Right ventricle myocardium superior (tissue), 1 donor: ENCODE data around the gene WDFY4. TPM values are rescaled to one million over a fixed set of nuclear protein-coding genes. Genes with fewer than 3 reads are reported as not detected.

Experiments used
- ATAC-seq: fragments of 200-7000 bp; cut with Tn5 transposase; one replicate; pipeline ENCODE4 v1.9.1; 2020; ENCODE audit warnings: mild to moderate bottlenecking; ENCODE audit not compliant: poor library complexity
- DNase-seq: peaks from one replicate; pipeline ENCODE4 v3.0.0-alpha.2; 2020
- intact Hi-C: fragments of 100-400 bp; cut with DNase I; formaldehyde crosslinking; loops from one replicate; pipeline ENCODE4 v1.11.2; 2022
- total RNA-seq: library from RNA; stranded (reverse); fragmentation: NEBNext Ultra II Directional; extraction: Animal tissue kit (Norgen Biotek cat#: 25700); gene quantifications from one replicate; pipeline ENCODE4 v1.2.1, GENCODE V29; 2021
- donor health status: DM: no; HTN: yes; CAD: no; lungs with severe emphysema.

The WDFY4 gene
- total RNA-seq, 1 donor from 2014 or later = 1.1 TPM

DNA sequence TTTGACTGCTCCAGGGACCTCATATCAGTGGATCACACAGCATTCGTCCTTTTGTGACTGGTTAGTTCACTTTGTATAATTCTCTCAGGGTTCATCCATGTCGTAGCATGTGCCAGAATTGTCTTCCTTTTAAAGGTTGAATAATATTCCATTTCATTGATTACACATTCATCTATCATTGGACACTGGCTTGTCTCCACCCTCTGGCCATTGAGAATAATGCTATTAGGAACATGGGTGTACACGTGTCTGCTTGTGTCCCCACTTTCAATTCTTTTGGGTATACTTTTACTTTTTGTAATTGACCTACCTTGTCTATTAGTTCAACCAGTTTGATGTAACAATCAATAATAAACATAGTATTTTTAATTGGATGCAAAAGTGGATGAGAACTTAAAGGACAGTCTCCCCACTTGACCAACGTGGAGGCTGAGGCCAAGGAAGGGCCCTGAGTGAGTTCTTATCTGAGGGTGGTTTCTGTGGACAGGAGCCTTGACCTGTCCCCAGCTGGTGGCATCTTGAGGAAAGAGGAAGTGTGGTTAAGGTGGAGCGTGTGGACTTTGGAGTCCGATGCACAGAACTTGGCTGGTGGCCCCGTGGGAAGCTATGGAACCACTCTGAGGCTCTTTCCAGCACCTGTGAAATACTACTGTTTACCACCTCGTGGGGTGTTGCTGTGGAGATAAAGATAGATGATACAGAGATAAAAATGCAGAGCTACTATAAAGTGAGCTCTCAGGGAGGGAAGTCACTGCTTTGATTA lies 16.6 kb downstream of the WDFY4 start:
- intact Hi-C loops = no loop called here
- DNase-seq = no peak
- no peak for ATAC-seq

DNA sequence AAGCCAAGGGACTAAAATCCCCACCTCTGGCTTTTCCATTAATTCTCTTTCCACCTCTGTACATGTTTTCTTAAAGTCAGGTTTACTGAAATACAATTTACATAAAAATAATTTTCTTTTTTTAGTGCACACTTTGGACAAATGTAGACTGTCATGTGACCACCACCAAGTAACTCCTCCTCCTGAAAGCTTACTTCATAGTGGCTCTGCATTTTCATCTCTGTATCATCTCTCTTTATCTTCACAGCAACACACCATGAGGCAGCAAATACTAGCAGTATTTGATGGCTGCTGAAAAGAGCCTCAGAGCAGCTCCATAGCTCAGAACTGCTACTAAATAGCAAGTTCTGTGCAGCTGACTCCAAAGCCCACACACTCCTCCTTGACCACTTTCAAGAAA lies 17.3 kb downstream of the WDFY4 start:
- intact Hi-C loops = no loop called here
- ATAC-seq = no peak
- DNase-seq = no peak

DNA sequence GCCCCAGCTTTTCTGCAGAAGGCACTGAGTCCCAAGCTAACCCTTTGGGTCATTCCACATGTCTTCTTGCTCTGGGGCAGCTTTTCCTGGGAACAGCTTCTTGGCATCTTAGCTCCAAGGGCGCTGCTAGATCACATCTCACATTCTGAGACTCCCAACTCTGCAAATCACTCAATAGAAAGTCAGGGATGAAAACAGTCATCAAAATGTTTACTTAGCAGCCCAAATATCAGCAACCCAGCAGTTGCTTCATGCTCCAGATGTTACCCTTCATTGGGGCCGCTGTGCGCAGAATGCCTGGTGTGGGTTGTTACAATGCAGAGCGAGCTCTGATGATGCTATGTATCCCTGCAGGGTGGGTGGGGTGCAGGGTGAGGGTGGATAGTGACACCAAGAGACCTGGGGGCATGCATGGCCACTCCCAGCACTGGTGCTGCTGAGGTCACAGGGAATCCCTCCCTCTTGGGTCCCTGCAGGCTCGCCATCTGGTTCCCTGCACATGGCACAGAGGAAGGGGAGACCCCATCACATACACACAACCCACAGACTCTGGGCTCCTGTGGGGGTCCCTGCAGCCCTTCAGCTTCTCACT lies 19.0 kb downstream of the WDFY4 start:
- DNase-seq (no peak), ATAC-seq (no peak)
- intact Hi-C loops = no loop called here

DNA sequence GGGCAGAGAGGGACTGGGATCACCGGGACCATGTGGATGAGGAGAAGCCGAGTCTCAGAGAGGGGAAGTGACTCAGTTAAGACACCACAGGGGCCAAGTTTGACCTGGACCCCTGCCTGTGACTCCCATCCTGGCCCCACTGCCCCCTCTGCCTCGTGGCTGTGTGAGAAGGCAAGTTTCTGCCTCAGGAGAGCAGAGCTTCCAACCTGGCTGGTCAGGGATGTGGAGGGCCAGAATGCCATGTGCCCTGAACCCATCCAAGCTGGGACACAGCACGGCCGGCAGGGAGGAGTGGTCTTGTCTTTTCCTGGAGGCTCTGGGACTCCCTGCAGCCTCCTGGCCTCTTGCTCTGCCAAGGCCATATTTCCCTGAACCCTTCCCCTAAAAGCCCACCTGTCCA lies 19.5 kb downstream of the WDFY4 start:
- ATAC-seq = no peak
- intact Hi-C loops = no loop called here

DNA sequence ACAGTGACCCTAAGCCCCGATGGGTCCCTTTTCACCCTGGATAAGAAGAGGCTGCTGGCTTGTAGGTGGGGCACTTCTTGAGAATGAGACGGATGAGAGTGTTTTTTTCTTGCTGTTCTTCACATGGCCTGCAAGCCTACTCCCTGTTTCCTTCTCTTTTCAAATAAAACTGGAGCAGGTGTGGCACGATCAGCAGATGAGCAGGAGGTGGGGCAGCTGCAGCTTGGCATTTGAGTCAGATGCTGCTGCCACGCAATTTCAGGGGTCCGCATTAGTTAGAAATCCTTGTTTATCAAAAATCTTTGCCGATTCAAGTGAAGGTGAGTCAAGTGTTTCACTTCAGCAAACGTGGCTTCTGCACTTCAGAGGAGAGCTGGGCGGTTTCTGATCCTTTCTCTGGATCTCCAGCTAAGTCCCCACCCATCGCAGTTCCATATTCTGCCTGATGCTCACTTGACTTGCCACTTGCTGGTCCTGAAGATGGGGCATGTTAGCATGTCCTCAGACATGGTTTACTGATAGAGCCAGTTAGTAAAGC lies 20.8 kb downstream of the WDFY4 start:
- DNase-seq = no peak
- intact Hi-C loops = no loop called here
- no peak for ATAC-seq

More for the DNA sequence above, 19.5 kb downstream of the WDFY4 start:
- DNase-seq = no peak

DNA sequence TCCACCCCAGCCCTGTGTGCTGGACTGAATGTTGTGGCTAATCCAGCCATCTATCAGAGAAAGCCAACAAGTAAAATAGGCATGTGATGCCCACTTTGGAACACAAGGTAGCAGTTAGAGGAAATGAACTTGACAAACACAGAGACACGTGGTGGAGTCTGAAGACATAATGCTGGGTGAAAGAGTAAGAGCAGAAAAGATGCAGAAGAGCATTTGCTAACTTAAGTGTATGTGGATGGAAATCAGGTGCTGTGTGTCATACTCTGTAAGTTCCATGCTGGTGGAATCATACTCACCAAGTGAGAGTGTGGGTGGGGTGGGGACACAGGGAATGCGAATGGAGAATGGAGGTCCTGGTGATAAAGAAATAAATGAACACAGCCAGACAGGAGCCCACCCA lies 22.8 kb downstream of the WDFY4 start:
- intact Hi-C loops = no loop called here
- no peak for ATAC-seq
- DNase-seq = no peak

DNA sequence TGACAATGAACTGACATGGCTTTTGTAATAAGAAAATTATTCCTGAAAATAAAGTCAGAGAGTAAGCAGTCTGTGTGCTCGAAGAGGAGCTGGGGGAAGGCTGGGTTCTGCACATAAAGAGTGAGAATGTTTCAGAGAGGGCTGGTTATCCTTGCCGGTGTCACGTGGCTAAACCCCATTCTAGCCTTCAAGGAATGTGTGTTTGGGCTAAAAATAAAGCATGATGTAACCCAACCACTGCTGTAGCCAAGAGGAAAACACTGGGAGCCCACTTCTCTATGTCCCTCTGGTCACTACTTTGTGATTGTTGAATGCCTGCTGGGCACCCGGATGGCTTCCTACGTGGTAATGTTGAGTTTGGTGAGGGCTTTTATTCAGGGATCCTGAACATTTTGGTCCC lies 23.5 kb downstream of the WDFY4 start:
- DNase-seq (no peak), ATAC-seq (peak; percentile 74)
- intact Hi-C loops = no loop called here

DNA sequence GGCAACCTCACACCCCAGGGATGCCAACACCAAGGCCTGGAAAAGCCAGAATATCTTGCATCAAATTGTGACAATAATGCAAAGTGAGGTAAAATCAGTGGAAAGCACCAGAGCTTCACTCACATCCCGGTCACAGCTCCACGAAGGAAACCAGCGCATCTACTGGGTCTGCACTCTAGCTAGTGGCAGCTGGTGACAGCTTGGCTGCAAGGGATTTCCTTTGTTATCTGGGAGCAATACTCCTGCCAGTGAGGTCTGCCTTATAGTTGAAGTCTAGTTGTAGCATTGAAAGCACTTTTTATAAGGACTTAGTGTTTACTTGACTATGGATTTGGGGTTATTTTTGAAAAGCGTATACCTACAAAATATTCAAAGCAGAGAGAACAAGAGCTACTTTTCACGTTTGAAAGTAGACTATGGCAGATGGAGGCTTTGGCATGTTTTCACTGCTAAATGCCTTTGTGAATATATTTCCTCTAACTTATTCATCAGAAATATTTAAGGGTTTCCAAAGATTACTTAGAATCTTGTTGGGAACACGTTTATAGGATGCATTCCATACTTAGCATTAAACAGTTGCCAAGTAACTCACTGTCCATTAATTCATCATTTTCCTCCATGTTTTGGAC lies 26.1 kb downstream of the WDFY4 start:
- DNase-seq = no peak
- peak; percentile 81 for ATAC-seq
- intact Hi-C loops = no loop called here

DNA sequence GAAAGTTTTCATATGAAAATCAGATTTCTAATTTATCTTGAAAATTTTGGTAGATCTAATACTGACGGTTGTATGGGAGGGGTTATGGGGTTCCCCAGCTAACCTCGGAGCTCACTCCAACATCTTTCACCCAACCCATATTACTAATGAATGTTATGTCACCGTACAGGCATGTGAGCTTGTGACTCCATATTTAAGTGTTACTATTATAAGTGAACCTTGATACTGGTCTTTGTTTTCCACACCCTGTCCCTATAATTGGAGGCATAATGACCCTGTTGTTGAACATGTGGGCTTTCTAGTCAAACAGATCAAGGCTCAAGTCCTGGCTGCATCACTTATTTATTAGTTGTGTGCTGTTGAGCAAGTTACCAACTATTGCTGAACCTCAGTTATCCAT lies 27.2 kb downstream of the WDFY4 start:
- DNase-seq = no peak
- intact Hi-C loops = no loop called here
- ATAC-seq = peak; percentile 75

DNA sequence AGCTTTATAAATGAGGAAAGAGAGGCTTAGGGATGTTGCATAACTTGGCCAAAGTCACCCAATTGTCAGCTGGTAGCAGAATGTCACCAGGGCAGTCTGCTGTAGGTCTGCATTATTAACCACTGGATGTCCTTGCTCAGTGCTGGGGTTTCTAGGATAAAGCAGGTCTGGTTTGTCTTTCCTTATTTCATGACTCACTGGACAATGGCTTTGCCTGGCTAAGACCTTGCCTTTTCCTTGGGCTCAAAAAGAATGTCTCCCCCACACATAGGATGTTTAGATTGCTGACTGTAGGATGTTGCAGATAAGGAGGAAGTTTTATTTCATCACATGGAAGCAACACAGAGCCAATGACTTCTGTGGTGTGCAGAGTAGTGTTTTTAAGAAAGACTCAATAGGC lies 29.4 kb downstream of the WDFY4 start:
- intact Hi-C loops = no loop called here
- ATAC-seq (peak; percentile 40), DNase-seq (no peak)

DNA sequence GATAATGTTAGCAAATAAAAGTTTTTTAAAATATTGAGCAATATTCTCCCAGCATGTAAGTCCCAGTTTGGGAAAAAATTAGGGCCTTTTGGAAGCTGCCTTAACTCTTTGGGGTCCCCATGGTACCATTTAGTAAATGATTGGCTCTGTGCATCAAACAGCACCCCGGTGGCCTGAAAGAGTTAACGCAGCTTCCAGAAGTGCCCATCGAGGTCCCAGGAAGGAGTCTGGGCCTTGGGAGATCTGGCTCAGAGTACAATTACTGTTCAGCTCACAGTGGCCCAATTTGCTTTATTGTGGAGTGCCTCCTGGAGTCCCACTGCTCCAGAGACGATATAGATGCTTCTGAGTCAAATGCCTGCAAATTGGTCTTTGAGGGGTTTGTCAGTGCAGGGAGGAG lies 31.7 kb downstream of the WDFY4 start:
- intact Hi-C loops = no loop called here
- DNase-seq (no peak), ATAC-seq (no peak)

DNA sequence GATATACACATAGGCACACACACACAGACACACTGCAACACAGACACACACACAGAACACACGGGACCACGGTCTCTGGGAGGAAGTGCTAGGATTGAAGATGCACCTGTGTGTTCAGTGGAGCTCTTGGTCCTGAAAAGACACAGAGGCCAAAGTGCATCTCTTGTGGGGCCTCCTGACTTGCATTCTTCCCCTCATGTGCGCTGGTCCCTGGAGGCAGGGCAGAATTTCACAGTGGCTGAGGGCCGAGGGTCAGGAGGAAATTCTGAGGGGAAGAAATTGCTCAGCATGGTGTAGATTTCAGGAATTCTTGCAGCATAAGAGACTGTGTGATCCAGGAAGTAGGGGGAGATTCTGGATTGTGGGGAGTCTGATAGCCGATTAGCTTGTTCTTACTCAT lies 35.9 kb downstream of the WDFY4 start:
- ATAC-seq = no peak
- DNase-seq = no peak
- intact Hi-C loops = no loop called here

DNA sequence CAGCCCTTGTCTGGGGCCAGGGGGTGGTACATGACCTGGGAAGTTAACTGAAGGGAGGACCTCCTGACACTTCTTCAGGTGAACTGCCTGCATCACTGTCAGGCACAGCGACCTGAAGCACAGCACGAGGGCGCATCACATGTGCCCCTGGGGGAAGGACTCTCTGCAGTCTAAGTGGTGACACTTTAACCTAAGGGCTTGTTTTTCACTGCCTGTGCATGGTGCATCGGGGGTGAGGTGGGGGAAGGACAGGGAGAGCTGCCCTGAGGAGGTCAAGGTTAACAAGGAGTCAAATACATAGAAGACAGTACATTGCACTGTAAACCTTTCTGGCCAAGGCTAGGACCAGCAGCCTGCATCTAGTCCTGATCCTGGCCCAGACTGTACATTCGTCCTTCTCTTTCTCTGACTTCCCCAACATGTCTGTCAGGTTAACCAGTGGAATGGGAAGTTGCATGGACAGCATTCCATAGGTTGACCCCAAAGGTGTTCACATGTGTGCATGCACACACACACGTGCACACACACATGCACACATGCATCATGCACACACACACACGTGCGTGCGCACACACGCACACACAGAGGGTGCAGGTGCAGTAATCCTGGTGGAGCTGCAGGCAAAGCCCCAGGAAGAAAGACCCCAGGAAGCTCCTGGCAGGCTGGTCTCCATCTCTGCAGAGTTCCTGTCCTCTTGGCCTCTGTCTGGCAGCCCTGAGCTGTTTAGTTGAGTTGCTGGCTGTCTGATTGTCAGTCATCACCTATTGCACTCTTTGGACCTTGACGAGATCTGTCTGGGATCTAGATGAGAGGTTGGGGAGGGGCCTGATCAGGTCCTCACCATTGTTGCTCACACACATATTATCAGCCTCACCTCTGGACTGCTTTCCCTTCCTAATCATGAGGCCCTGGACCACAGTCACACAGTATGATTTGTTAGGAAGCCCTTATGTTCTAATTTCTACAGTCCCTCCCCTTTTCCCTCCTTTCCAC lies 37.8 kb downstream of the WDFY4 start:
- no peak for ATAC-seq
- DNase-seq = no peak
- intact Hi-C loops = no loop called here

DNA sequence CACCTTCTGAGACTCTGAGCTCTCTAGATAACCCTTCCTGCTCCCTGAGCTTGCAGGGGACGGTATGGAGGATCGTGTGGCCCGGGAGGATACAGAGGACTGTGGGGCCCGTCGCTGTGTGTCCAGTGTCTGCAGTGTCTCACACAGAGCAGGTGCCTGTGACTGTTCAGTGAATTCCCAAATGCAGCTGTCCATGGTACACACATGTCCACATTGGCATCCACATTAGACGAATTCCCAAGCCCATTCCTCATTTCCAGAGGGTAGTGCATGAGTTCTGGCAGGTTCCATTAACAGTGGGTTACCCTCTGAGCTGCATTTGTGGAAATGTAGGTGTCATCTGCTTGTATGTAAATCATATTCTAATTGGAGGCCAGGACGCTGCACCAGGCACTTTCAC lies 39.5 kb downstream of the WDFY4 start:
- no peak for ATAC-seq
- intact Hi-C loops = no loop called here
- DNase-seq = no peak

DNA sequence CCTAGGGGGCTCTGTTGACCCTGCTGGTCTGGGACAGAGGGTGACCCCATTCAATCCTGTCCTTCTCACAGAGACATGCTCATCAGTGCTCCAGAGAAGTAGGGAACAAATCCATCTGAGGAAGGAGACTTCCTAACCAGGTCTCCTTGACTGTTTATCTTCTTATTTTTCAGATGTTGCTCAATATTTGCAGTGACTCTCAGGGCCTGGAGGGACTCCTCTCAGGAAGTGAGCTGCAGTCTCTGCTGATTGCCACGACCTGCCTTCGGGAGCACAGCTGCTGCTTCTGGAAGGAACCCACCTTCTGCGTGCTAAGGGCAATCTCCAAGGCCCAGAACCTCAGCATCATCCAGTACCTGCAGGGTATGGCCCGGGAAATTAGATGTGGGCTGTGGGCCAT lies 41.0 kb downstream of the WDFY4 start:
- intact Hi-C loops = no loop called here
- no peak for DNase-seq
- ATAC-seq = peak; percentile 55

DNA sequence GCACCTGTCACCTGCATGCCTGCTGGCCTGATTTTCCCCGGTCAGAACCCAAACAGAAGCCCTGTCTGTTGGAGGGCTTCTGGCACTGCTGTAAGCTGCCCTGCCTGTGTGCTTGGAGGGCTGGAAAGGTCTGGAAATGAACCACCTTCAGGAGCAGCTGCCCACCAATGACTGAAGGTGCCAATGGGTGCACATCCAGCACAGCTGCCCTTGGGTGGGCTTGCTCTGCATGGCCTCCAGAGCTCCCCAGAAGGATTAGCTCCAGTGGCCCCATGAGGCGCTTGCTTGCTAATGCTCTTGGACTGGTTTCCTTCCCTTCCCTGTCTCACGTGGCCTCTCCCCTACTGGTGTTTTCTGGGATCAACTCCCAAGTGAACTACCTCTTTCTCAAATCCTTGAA lies 43.2 kb downstream of the WDFY4 start:
- no peak for ATAC-seq
- intact Hi-C loops = no loop called here
- no peak for DNase-seq

DNA sequence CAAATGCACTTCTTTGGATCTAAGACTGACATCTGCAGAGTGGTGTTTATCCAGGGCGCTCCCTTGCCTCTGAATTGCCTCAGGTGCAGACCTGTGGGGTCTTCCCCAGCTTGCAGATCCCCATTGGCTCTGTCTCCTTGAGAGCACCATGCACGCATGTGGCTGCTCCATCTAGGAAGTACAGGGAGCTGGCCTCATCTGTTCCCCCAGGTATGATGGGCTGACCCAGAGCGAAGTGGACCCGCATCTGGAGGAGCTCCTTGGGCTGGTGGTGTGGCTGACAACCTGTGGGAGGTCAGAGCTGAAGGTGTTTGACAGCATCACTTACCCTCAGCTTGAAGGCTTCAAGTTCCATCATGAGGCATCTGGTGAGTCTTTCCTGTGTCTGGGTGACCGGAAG lies 44.5 kb downstream of the WDFY4 start:
- DNase-seq (no peak), ATAC-seq (no peak)
- intact Hi-C loops = no loop called here

DNA sequence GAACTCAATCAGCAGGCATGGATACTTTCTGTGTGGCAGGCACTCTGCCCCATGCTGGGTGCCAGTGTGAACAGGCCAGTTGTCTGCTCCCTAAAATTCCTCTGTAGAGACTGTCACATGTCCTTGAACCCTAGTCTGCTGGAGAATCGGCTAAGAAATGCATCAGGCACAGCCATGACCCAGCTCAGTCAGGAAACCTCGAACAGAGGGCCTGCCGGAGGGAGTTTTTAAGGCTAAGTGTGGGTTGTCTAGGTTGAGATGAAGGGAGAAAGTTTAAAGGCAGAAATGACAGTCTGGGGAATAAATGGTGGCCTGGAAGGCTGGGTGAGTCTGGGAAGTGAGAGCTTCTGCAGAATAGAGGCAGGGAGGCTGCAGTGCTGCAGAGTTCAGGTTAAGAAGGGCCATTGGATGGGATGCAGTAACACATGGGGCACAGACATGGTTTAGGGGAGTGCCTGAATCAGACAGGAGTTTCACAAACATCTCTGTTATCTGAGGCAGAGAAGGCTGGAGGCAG lies 45.3 kb downstream of the WDFY4 start:
- DNase-seq (no peak), ATAC-seq (no peak)
- intact Hi-C loops = no loop called here

DNA sequence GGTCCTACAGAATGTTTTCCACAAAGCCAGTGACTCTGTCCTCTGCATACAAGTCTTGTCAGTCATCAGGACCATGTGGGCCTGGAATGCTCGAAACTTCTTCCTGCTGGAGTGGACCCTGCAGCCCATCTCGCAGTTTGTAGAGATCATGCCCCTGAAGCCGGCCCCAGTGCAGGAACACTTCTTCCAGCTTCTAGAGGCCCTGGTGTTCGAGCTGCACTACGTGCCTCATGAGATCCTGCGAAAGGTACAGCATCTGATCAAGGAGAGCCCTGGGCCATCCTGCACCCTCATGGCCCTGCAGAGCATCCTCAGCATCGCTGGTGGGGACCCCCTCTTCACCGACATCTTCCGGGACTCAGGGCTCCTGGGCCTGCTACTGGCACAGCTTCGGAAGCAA lies 46.5 kb downstream of the WDFY4 start:
- intact Hi-C loops = no loop called here
- no peak for DNase-seq
- ATAC-seq = no peak
